RKO (cell line): ENCODE data around the gene CLPTM1L.

Experiments used
- DNase-seq: peaks from one replicate; pipeline ENCODE4 v3.0.0-alpha.2; 2016; ENCODE audit warnings: low spot score

CLPTM1L gene

GRCh38 chr5:1325870-1326531, 18.9 kb downstream of the CLPTM1L start:
- DNase-seq = no peak

DNA sequence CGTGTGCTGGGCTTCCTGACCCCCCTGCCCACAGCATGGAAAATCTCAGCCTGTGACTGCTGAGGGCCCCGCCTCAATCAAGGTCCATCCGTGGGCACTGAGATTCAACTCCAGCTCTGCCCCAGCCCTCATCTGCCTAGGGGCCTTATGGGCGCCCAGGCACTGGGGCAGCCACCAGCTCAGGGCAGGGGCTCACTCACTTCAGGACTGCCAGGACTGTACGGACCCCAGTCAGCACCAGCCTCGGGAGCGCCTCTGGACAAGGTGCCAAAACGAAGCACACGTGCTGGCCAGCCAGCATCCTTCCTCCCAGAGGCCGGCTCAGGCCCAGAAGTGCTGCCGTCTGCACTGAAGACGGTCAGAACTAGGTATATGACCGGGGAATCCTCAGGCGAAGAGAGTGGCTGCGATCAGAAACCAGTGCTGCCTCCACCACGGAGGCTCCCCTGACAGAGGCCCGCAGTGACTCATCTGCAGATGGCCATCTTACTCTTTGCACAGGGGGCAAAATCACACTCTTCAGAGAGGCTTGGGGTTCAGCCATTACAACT, 19.6 kb downstream of the CLPTM1L start:
- DNase-seq = no peak

DNA sequence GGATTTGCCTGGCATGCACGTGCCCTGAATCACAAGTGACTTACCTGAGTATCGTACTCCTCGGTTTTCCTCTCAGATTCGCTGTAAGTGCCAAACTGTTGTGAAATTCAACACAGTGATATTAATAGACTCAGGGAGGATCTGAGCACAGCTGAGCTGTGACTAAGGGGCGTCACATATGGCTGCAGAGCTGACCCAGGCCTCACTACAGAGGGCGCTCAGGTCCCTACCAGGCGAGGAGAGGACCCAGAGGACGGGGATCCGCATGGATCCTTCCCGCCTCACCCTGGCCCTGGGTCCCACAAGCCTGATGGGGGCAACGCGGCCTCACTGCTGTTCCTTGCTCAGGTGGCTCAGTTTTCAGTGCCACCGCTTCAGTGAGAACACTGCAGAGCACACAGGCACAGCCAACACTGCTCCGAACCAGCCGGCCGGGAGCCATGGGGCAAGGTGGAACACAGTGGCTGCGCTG, 20.1 kb downstream of the CLPTM1L start:
- DNase-seq = no peak

GRCh38 chr5:1324301-1324700, 20.6 kb downstream of the CLPTM1L start:
- no peak for DNase-seq

GRCh38 chr5:1323803-1324173, 21.1 kb downstream of the CLPTM1L start:
- DNase-seq = no peak

- DNase-seq = no peak
Observed at GRCh38 chr5:1322955-1323802, 21.7 kb downstream of the CLPTM1L start.

- no peak for DNase-seq
Observed at GRCh38 chr5:1322036-1322900, 22.6 kb downstream of the CLPTM1L start.

GRCh38 chr5:1321576-1321975, 23.3 kb downstream of the CLPTM1L start:
- DNase-seq = no peak

DNA sequence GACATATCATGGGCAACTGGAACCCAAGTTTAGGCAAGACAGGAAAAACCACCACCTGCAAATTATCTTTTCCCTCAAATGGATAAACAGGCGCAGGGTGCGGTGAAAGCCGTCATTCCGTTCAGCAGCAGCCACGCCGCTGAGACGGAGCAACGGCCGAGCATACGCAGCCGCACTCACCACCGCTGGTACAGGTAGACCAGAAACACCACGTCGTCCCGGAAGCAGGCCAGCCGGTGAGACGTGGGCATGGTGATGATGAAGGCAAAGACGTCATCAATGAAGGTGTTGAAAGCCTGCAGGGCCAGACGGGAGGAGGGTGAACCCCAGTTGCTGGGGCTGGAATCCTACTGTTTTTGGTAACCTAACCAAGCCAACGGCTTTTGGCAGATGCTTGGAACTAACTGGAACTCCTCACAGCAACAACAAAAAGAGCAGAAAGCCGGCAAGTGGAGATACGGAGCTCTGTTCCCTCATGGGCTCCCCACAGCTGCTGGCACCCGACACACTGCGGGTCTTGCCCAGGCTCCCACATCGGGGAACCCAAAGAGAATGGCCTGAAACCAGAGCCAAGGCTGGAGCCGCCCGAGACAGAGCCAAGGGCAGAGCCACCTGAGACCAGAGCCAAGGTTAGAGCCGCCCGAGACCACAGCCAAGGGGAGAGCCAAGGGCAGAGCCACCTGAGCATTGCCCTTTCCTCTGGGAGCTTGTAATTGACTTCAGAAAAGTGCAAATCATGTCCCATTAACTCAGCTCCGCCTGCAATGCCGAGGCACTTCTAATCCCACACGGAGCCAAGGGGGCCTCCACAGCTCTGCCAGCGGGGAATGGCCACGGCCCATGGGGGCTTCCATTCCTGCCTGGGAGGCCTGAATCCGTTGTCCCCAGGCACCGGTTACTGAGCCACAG, 24.2 kb downstream of the CLPTM1L start:
- no peak for DNase-seq

- no peak for DNase-seq
Observed at GRCh38 chr5:1319436-1320256, 25.3 kb downstream of the CLPTM1L start.

DNA sequence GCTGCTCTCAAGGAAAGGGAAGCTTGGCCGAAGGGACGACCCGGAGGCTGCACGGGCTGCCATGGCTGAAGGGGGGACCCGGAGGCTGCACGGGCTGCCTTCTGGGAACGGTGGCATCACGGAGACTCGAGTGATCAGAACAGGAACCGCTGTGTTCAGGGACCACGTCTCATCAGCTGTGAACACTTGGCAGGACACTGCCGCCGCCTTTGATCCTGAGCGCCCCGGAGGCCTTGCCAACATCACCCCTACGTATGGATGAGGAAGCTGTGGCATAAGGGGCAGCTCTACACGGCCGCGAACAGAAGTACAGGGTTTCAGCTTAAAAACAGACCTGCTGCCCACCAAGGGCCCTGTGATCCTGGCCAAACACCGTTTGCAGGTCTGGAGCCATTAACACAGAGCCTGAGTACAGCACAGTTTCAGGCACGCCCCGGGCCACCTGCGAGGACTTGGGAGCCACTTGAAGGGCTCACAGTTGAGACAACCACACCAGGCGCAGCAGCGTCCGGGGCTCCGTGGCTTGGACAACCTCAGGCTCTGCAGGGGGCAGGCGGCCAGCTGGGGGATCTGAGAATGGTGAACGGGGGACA, 26.1 kb downstream of the CLPTM1L start:
- no peak for DNase-seq

DNA sequence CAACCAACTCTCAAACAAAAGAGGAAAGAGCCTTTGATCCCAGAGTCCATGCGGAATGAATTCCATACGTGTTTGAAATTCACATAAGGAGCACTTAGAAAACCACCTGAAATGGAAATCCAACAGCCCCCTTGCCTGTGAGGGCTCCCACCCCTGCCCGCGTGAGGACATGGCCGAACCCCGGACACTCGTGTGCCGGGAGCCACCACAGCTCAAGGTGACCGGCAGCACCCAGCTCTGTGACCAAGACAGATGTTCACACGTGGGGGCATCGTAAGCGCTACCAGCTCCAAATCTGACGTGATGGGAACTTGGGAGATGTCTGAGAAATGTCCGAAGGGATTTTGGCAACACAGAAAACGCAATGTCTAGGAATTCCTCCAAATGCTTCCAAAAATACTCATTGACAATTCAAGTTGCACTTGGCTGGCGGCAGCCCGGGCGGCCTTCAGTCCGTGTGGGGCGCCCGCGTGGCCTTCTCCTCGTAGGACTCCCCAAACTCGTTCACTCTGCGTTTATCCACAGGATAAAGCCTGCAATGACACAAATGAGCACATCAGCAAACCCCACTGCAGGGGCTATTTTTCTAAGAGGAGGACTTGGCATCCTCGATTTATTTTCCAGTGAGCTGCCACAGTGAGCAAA, 26.9 kb downstream of the CLPTM1L start:
- DNase-seq = no peak

DNA sequence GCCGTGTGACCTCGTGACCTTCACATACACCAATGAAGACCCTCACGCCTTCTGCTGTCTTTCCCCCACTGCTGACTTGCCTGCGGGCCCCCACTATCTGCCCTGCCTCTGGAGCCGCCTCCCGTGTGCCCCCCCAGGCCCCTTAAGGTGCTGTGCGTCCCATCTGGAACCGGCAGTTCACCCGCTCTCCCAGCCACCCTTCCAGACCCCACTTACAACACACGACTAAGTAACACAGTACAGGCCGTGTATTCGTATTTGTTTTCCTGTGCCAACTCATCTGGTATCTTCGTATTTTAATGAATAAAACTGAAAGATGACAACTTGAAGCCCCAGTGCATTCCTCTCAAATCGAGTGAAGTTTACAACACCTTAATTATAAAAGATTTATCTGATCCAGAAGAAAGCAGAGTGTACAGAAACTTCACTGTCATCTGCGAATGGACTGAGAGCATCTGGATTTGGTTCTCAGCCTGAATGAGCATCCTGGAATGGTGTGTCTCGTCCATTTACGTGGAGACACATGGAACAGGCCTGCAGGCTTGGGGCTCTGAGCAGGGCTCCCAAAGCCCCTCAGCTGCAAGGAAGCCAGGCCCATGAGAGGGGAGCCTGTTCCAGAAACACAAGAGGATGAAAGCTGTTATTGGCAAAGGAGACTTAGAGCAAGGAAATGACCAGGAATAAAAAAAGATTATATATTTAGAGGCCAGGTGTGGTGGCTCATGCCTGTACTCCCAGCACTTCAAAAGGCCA, 28.1 kb downstream of the CLPTM1L start:
- DNase-seq = no peak

DNA sequence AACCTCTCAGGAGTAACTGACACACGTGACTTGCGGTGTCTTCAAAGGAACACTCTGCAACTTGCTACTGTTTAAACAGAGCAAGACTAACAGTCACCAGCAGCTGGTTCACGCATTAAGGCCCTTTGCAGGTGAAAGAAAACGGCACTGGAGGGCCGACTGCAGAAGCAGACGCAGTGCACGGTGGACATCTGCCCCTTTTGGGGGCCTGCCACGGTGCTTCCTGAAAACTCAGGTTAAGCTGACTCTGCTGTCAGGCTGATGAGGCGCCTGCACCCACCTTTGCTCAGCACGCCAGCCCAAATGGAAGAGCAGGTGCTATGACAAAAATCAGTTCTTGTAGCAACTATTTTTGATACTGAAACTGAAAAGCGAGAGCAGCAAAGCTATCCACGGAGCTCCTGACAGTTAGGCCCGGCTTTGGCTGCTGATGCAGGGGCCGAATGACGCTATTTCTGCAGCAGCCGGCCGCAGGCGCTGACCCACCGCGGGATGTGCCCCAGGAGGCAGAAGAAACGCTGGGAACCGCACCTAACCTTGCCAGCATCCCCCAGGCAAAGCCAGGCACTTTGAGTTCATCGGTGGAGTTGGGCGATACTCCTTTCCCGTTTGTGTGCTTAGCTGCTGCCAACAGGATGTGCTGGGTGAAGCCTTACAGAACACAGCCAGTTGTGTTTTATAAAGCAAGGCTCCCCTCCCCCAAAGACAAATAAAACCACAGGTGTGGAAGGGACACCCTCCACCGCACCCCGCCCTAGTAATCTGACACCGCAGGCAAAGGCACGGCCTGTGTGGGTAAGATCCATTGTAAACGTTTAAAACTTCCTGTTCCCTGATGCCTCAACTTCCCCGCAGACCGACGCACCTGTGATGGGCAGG, 29.0 kb downstream of the CLPTM1L start:
- DNase-seq = no peak

DNA sequence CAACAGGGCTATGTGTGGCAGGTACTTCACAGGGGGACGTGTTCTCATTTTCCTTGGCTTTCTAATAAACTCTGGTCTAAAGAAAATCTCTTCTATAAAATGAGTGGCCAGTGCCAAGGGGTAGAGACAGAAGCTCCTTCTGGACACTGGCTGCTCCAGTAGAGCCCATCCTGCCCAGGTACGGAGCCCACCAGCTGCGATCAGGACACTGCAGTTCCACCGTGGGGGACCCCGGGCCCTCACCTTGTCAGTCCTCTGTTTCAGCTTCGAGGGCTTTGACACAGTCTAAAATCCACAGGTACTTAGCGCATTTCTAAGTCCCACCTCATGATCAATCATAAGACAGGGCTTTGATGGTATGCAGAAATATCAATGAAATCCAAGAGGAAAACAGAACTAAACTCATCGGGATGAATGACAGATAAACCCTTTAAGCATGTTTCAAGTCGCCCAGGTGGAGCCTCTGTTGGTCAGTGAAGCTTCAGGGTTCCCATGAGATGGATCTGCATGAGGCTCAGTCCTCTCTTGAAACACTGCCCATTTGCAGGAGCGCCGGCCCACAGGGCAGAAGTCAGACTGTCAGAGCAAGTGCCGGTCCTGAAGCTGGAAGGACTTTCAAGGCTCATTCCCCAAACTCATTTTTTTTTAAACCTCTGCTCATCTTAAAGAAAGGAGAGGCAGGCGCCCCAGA, 29.7 kb downstream of the CLPTM1L start:
- no peak for DNase-seq

- DNase-seq = no peak
Observed at GRCh38 chr5:1314564-1314982, 30.3 kb downstream of the CLPTM1L start.
